Right lobe of liver (tissue), 4 donors: Measurements from ENCODE around the gene SYCE1L.

Experiments used
- CTCF ChIP-seq, 4 donors: fragments of 200-600 bp in 3 of 4; fragments of 450-650 bp in 1 of 4; IDR thresholded peaks; one replicate each; pipeline versions ENCODE4 v1.5.1 to v1.8.0; 2016 to 2022; ENCODE audit warnings: antibody characterized with exemption in 4 of 4, mild to moderate bottlenecking in 2 of 4
- POLR2A ChIP-seq: fragments of 450-650 bp; IDR thresholded peaks from one replicate; pipeline ENCODE4 v1.6.1; 2017; ENCODE audit warnings: antibody characterized with exemption, mild to moderate bottlenecking
- donor health status: DM: no; HTN: no; CAD: no.
- donor health status: DM: no; HTN: no; CAD: no.
- donor health status: DM: no; HTN: yes; CAD: no.

GRCh38 chr16:77231047-77231446 lies 31.8 kb downstream of the SYCE1L start:
- no peak for TF ChIP-seq CTCF (IDR thresholded peaks at IDR 0.05)
- TF ChIP-seq POLR2A, result no peak
